ENCODE measurements around the gene MIB1. TPM values are rescaled to one million over a fixed set of nuclear protein-coding genes. Genes with fewer than 3 reads are reported as not detected.

Gene MIB1
- total RNA-seq, 1 donor, result 71.2 TPM

DNA sequence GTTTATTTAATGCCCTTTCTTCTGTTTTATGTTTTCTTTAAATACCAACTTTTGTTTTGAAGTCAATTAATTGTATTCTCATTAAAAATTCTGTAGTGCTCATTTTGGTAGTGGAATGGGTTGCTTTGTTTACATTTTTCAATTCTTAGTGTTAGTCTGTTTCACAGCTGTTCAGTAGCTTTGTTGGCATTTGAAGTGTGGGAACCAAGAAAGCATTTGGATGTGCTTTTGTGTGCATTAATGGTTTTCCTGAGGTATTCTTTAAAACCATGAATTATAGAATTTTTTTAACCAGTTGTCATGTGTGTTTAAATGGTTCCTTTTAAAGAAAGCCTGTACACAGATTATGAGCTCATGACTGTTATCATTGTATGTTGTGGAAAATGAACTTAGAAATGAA is 19.7 kb downstream of the MIB1 start:
- no peak overlapping the region for H3K4me3 ChIP-seq (ENCODE audit: low read depth, low read length)
- TF ChIP-seq, protein P1, sequence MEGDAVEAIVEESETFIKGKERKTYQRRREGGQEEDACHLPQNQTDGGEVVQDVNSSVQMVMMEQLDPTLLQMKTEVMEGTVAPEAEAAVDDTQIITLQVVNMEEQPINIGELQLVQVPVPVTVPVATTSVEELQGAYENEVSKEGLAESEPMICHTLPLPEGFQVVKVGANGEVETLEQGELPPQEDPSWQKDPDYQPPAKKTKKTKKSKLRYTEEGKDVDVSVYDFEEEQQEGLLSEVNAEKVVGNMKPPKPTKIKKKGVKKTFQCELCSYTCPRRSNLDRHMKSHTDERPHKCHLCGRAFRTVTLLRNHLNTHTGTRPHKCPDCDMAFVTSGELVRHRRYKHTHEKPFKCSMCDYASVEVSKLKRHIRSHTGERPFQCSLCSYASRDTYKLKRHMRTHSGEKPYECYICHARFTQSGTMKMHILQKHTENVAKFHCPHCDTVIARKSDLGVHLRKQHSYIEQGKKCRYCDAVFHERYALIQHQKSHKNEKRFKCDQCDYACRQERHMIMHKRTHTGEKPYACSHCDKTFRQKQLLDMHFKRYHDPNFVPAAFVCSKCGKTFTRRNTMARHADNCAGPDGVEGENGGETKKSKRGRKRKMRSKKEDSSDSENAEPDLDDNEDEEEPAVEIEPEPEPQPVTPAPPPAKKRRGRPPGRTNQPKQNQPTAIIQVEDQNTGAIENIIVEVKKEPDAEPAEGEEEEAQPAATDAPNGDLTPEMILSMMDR (IDR thresholded peaks at IDR 0.05; ENCODE audit: insufficient read depth, low read depth, low read length), result no peak
- DNase-seq (ENCODE audit: low read depth), result peak; percentile 80

DNA sequence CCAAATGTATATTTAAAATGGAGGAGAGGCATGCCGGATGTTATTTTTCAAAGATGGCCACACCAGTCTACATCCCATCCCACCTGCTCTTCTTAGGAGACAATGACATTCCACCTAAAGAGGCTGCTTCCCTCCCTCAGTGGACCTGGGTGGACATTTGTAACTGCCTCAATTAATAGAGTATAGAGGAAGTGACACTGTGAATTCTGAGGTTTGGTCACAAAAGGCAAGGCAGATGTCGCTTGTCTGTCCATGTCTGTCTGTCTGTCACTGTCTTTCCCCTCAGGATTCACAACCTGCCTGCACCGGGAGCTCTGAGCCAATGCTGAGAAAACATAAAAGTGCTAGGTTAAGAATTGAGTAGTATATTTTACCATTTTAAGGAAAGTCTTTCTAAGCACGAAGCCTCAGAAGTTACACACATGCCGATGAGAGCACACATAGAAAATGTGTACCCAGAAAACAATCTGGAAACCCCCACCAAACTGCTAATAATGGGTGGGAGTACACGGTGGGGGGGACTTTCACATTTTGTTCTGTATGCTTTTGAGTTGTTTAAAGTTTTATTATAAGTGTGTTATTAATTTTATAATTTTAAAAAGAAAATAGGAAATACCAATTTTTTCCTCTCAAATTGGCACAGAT is 21.0 kb downstream of the MIB1 start:
- no peak for DNase-seq (ENCODE audit: low read depth)
- TF ChIP-seq, protein P1 (IDR thresholded peaks at IDR 0.05; ENCODE audit: insufficient read depth, low read depth, low read length), result no peak
- H3K4me3 ChIP-seq (ENCODE audit: low read depth, low read length), result no peak overlapping the region

DNA sequence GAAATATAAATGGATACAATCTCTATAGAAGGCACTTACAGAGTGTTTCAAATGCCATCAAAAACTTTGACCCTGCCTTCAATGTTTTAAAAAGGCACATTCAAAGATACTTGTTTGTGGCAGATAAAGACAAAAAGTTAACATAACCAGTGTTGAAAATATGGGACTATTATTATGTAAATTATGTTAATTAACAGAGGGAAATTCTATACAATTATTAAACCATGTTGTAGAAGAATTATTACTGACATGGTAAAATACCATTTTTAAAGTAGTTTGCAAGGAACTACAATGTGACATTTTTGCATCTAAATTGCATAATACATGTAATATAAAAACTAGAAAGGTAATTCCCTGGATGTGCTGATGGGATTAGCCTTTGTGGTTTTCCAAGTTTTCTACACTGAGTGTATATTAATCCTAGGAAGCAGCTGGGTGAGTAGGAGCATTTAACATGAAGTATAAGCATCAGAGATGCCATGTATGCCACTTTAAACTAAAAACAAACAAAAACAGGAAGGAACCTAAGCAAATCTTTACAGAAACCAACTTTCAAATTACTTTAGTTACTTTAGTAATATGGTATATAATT is 21.7 kb downstream of the MIB1 start:
- TF ChIP-seq, protein P1 (IDR thresholded peaks at IDR 0.05; ENCODE audit: insufficient read depth, low read depth, low read length), result no peak

DNA sequence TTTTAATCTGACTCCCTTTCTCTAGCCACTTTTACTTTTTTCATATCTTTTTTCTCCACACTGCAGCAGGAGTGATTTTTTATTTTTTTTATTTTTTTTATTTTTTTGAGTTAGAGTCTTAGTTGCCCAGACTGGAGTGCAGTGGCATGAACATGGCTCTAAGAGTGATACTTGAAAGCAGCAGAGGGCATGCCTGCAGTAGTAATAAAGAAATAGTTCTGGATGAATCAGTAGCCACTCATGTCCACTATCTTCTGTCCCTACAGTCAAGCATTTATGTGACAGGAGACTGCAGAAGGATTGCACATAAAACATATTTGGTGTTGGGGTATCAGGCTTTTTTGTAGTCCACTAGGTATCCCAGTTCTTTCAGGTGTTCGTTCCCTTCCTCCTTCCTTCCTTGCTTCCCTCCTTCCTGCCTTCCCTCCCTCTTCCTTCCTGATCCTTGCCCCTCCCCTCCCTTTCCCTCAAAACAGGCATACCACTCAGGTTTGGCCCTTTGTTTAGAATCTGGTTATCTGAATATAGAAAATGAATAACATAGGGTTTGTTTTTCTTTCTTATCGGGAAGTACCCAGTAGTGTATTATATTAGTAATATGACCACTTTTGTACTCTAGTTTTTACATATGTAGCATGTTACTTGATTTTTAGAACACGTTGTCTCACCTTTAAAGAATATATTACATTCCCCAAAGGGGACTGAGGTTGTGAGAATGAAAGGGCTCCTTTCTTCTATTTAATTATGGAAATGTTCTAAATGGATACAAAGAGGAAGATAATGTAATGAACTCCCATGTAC is 23.5 kb downstream of the MIB1 start:
- DNase-seq (ENCODE audit: low read depth), result no peak
- TF ChIP-seq, protein P1 (IDR thresholded peaks at IDR 0.05; ENCODE audit: insufficient read depth, low read depth, low read length), result no peak
- H3K4me3 ChIP-seq (ENCODE audit: low read depth, low read length), result no peak overlapping the region

More for the DNA sequence above, 21.7 kb downstream of the MIB1 start:
- no peak overlapping the region for H3K4me3 ChIP-seq (ENCODE audit: low read depth, low read length)
- peak; percentile 12 for DNase-seq (ENCODE audit: low read depth)

DNA sequence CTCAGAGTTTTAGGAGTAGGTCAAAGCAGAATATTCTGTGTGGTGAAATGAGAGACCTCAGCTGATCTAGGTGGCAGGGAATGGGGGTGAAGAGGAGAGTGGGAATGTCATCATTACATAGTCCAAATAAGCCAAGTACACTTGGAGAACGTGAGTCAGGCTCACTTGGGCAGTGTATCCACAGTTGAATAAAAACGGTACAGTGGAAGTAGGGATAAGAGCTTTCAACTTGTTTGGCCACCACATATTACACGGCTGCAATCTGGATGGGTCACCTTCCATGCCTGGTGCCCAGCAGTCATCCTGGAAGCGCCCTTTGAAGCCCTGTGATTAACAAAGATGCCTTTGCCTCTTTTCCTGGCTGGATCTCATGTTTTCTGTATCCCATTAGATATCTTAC is 28.6 kb downstream of the MIB1 start:
- DNase-seq (ENCODE audit: low read depth), result no peak
- TF ChIP-seq, protein P1 (IDR thresholded peaks at IDR 0.05; ENCODE audit: insufficient read depth, low read depth, low read length), result no peak
- no peak overlapping the region for H3K4me3 ChIP-seq (ENCODE audit: low read depth, low read length)

DNA sequence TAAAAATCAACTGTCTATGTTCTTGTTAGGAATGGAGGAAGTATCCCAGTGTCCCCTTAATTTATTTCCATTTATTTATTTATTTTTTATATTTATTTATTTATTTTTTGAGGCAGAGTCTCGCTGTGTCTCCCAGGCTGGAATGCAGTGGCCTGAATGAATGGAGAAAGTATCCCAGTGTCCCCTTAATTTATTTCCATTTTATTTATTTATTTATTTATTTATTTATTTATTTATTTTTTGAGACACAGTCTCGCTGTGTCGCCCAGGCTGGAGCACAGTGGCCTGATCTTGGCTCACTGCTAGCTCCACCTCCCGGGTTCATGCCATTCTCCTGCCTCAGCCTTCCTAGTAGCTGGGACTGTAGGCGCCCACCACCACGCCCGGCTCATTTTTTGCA is 34.1 kb downstream of the MIB1 start:
- no peak for DNase-seq (ENCODE audit: low read depth)
- TF ChIP-seq, protein P1 (IDR thresholded peaks at IDR 0.05; ENCODE audit: insufficient read depth, low read depth, low read length), result no peak

More for the DNA sequence above, 34.1 kb downstream of the MIB1 start:
- no peak overlapping the region for H3K4me3 ChIP-seq (ENCODE audit: low read depth, low read length)
